ENCODE measurements around the gene OR4D2. TPM values are rescaled to one million over a fixed set of nuclear protein-coding genes. Genes with fewer than 3 reads are reported as not detected.
"Not testable (repeated sequence)": the region's sequence is repeated elsewhere in the genome, so short reads cannot be mapped to it uniquely, and the experiment has no call there.

OR4D2 gene
- polyA plus RNA-seq, 1 donor (not counting 4 experiments of a cell fraction or from before 2014, with no cell fraction given): not detected

GRCh38 chr17:58121925-58122324, 44.9 kb upstream of the OR4D2 start:
- Histone ChIP-seq H3K36me3 (ENCODE audit: control insufficient read depth in 2 of 2, extremely low read depth in 1 of 2, insufficient read depth in 2 of 2, low read length in 2 of 2) (no peaks in the 10 kb centered on the region), H3K27ac (ENCODE audit: control insufficient read depth, insufficient read depth, low read length) (no peak overlapping the region), H3K9me3 (ENCODE audit: control insufficient read depth, low read depth, low read length) (no peaks in the 10 kb centered on the region), H4K20me1 (ENCODE audit: control insufficient read depth, extremely low read depth, insufficient read depth, low read length) (no peaks in the 10 kb centered on the region), H3K4me1 (ENCODE audit: control insufficient read depth, extremely low read depth, insufficient read depth, low read length) (no peaks in the 10 kb centered on the region), H2AFZ (ENCODE audit: control insufficient read depth, low read length) (no peak overlapping the region), H3K27me3 (ENCODE audit: control insufficient read depth, extremely low read depth, insufficient read depth, low read length) (no peaks in the 10 kb centered on the region), H3K4me2 (ENCODE audit: control insufficient read depth, extremely low read depth, insufficient read depth, low read depth, low read length) (no peak overlapping the region), H3K79me2 (ENCODE audit: control insufficient read depth, insufficient read depth, low read length) (no peaks in the 10 kb centered on the region), H3K4me3 (ENCODE audit: control insufficient read depth in 2 of 3, extremely low read depth in 1 of 3, insufficient read depth in 2 of 3, low read depth in 1 of 3, low read length in 3 of 3) (no peak overlapping the region), H3K9me1 (ENCODE audit: control insufficient read depth, extremely low read depth, insufficient read depth, low read length) (no peaks in the 10 kb centered on the region), H3K9ac (ENCODE audit: control insufficient read depth, extremely low read depth, insufficient read depth, low read length) (no peak overlapping the region)
- dilution Hi-C loops (cut with MboI; ENCODE audit: extremely low pct_ligation_motif_present, low sequenced_read_pairs): no loop called here
- FAIRE-seq: no peak
- no peak for DNase-seq (ENCODE audit: low read depth, low spot score)
- TF ChIP-seq EZH2 (IDR thresholded peaks at IDR 0.05; ENCODE audit: low read length) (no peak), CTCF (optimal IDR thresholded peaks at IDR 0.05 in 1 of 3, IDR thresholded peaks at IDR 0.05 in 1 of 3, conservative IDR thresholded peaks at IDR 0.05 in 1 of 3; ENCODE audit: extremely low read depth in 1 of 3, insufficient read depth in 2 of 3, low read length in 3 of 3) (peak; percentile 18 to 53 (median 27))

- TF ChIP-seq CTCF (optimal IDR thresholded peaks at IDR 0.05 in 1 of 3, IDR thresholded peaks at IDR 0.05 in 1 of 3, conservative IDR thresholded peaks at IDR 0.05 in 1 of 3; ENCODE audit: extremely low read depth in 1 of 3, insufficient read depth in 2 of 3, low read length in 3 of 3) (no peak), EZH2 (IDR thresholded peaks at IDR 0.05; ENCODE audit: low read length) (no peak)
- H3K4me2 ChIP-seq (ENCODE audit: control insufficient read depth, extremely low read depth, insufficient read depth, low read depth, low read length): no peak overlapping the region
- H3K9me1 ChIP-seq (ENCODE audit: control insufficient read depth, extremely low read depth, insufficient read depth, low read length): no peaks in the 10 kb centered on the region
- FAIRE-seq (no peak), DNase-seq (ENCODE audit: low read depth, low spot score) (no peak)
- H3K27ac ChIP-seq (ENCODE audit: control insufficient read depth, insufficient read depth, low read length): no peak overlapping the region
- H3K79me2 ChIP-seq (ENCODE audit: control insufficient read depth, insufficient read depth, low read length): no peaks in the 10 kb centered on the region
- dilution Hi-C loops (cut with MboI; ENCODE audit: extremely low pct_ligation_motif_present, low sequenced_read_pairs): no loop called here
- H3K4me1 ChIP-seq (ENCODE audit: control insufficient read depth, extremely low read depth, insufficient read depth, low read length): no peaks in the 10 kb centered on the region
- no peak overlapping the region for H2AFZ ChIP-seq (ENCODE audit: control insufficient read depth, low read length)
- no peaks in the 10 kb centered on the region for H4K20me1 ChIP-seq (ENCODE audit: control insufficient read depth, extremely low read depth, insufficient read depth, low read length)
- no peaks in the 10 kb centered on the region for H3K9me3 ChIP-seq (ENCODE audit: control insufficient read depth, low read depth, low read length)
- no peak overlapping the region for H3K9ac ChIP-seq (ENCODE audit: control insufficient read depth, extremely low read depth, insufficient read depth, low read length)
- no peak overlapping the region for H3K4me3 ChIP-seq (ENCODE audit: control insufficient read depth in 2 of 3, extremely low read depth in 1 of 3, insufficient read depth in 2 of 3, low read depth in 1 of 3, low read length in 3 of 3)
- no peaks in the 10 kb centered on the region for H3K36me3 ChIP-seq (ENCODE audit: control insufficient read depth in 2 of 2, extremely low read depth in 1 of 2, insufficient read depth in 2 of 2, low read length in 2 of 2)
- H3K27me3 ChIP-seq (ENCODE audit: control insufficient read depth, extremely low read depth, insufficient read depth, low read length): peaks cover 7% of the 10 kb centered on the region
Measured at GRCh38 chr17:58127846-58128245, 38.9 kb upstream of the OR4D2 start.

- H3K27ac ChIP-seq (ENCODE audit: control insufficient read depth, insufficient read depth, low read length); H3K9ac ChIP-seq (ENCODE audit: control insufficient read depth, extremely low read depth, insufficient read depth, low read length); DNase-seq (ENCODE audit: low read depth, low spot score); H2AFZ ChIP-seq (ENCODE audit: control insufficient read depth, low read length); dilution Hi-C loops (cut with MboI; ENCODE audit: extremely low pct_ligation_motif_present, low sequenced_read_pairs); H3K4me3 ChIP-seq (ENCODE audit: control insufficient read depth in 2 of 3, extremely low read depth in 1 of 3, insufficient read depth in 2 of 3, low read depth in 1 of 3, low read length in 3 of 3); H3K4me2 ChIP-seq (ENCODE audit: control insufficient read depth, extremely low read depth, insufficient read depth, low read depth, low read length); H3K9me1 ChIP-seq (ENCODE audit: control insufficient read depth, extremely low read depth, insufficient read depth, low read length); H3K9me3 ChIP-seq (ENCODE audit: control insufficient read depth, low read depth, low read length); H3K79me2 ChIP-seq (ENCODE audit: control insufficient read depth, insufficient read depth, low read length); H4K20me1 ChIP-seq (ENCODE audit: control insufficient read depth, extremely low read depth, insufficient read depth, low read length); FAIRE-seq; H3K4me1 ChIP-seq (ENCODE audit: control insufficient read depth, extremely low read depth, insufficient read depth, low read length); H3K36me3 ChIP-seq (ENCODE audit: control insufficient read depth in 2 of 2, extremely low read depth in 1 of 2, insufficient read depth in 2 of 2, low read length in 2 of 2): not testable (repeated sequence)
- H3K27me3 ChIP-seq (ENCODE audit: control insufficient read depth, extremely low read depth, insufficient read depth, low read length): peaks cover 22% of the 10 kb centered on the region
Measured at GRCh38 chr17:58132697-58133096, 34.1 kb upstream of the OR4D2 start.

All from keratinocyte (primary cell).